ENCODE data around the gene TMEM30B. TPM values are rescaled to one million over a fixed set of nuclear protein-coding genes. Genes with fewer than 3 reads are reported as not detected.
"Not testable (repeated sequence)": the region's sequence is repeated elsewhere in the genome, so short reads cannot be mapped to it uniquely, and the experiment has no call there.

TMEM30B gene
- total and polyA plus RNA-seq, 2 experiments from 2014 or later = 18.2 to 19.3 TPM

- Histone ChIP-seq H3K27ac (peak overlapping the region; percentile 51), H3K4me1 (ENCODE audit: insufficient read depth) (peaks cover 6% of the 10 kb centered on the region), H3K9me3 (ENCODE audit: low read depth) (no peaks in the 10 kb centered on the region), H3K4me3 (peak overlapping the region; percentile 83), H3K36me3 (replicated peaks; ENCODE audit: insufficient read depth, low read depth) (no peaks in the 10 kb centered on the region), H3K27me3 (peaks cover 26% of the 10 kb centered on the region), H2AFZ (peak overlapping the region; percentile 98), H3K9me2 (replicated peaks; ENCODE audit: insufficient read depth) (no peaks in the 10 kb centered on the region), H4K20me1 (ENCODE audit: insufficient read depth, poor library complexity, severe bottlenecking) (no peaks in the 10 kb centered on the region), H3K4me2 (peak overlapping the region; percentile 97), H3K79me2 (no peaks in the 10 kb centered on the region)
- peak; percentile 61 for DNase-seq (ENCODE audit: low spot score)
- WGBS (ENCODE audit: low lambda C conversion rate, missing lambda C conversion rate) = 5% methylated on average over 61 of the region's 63 CpGs
- TF ChIP-seq CTCF (IDR thresholded peaks at IDR 0.05; ENCODE audit: poor library complexity) (no peak), EZH2phosphoT487 (IDR thresholded peaks at IDR 0.05; ENCODE audit: low read depth, severe bottlenecking, unreplicated experiment) (no peak), EZH2 (IDR thresholded peaks at IDR 0.05; ENCODE audit: borderline replicate concordance) (no peak)
Observed at GRCh38 chr14:61322011-61322798, 41.1 kb upstream of the TMEM30B start.

- H2AFZ ChIP-seq = peak within 1 kb of the TSS; percentile 98
- WGBS (ENCODE audit: low lambda C conversion rate, missing lambda C conversion rate) = under 1% methylated on average over 47 of the region's 66 CpGs
- H3K79me2 ChIP-seq = no peaks in the 10 kb centered on the region
- no peaks in the 10 kb centered on the region for H4K20me1 ChIP-seq (ENCODE audit: insufficient read depth, poor library complexity, severe bottlenecking)
- peak within 1 kb of the TSS; percentile 83 for H3K4me3 ChIP-seq
- TF ChIP-seq EZH2 (IDR thresholded peaks at IDR 0.05; ENCODE audit: borderline replicate concordance) (no peak), EZH2phosphoT487 (IDR thresholded peaks at IDR 0.05; ENCODE audit: low read depth, severe bottlenecking, unreplicated experiment) (no peak), CTCF (IDR thresholded peaks at IDR 0.05; ENCODE audit: poor library complexity) (no peak)
- peak within 1 kb of the TSS; percentile 97 for H3K4me2 ChIP-seq
- peaks cover 26% of the 10 kb centered on the region for H3K27me3 ChIP-seq
- no peaks in the 10 kb centered on the region for H3K9me3 ChIP-seq (ENCODE audit: low read depth)
- H3K27ac ChIP-seq = peak within 1 kb of the TSS; percentile 51
- peaks cover 6% of the 10 kb centered on the region for H3K4me1 ChIP-seq (ENCODE audit: insufficient read depth)
- H3K36me3 ChIP-seq (replicated peaks; ENCODE audit: insufficient read depth, low read depth) = no peaks in the 10 kb centered on the region
- DNase-seq (ENCODE audit: low spot score) = peak; percentile 80
- H3K9me2 ChIP-seq (replicated peaks; ENCODE audit: insufficient read depth) = no peaks in the 10 kb centered on the region
Observed at GRCh38 chr14:61321385-61322010, 40.4 kb upstream of the TMEM30B start, which contains the start of gene PRKCH. TSS of gene PRKCH (plus strand) at chr14:61321579. CDS start at chr14:61322102, 523 bp downstream.

- peak; percentile 10 for DNase-seq (ENCODE audit: low spot score)
- H3K27ac ChIP-seq = peak overlapping the region; percentile 51
- H3K79me2 ChIP-seq = no peaks in the 10 kb centered on the region
Observed at GRCh38 chr14:61320806-61321384, 39.8 kb upstream of the TMEM30B start.

GRCh38 chr14:61320170-61320569, 39.0 kb upstream of the TMEM30B start:
- not testable (repeated sequence) for H3K27ac ChIP-seq; H2AFZ ChIP-seq; H3K79me2 ChIP-seq; H3K9me3 ChIP-seq (ENCODE audit: low read depth); H3K4me2 ChIP-seq; DNase-seq (ENCODE audit: low spot score); H4K20me1 ChIP-seq (ENCODE audit: insufficient read depth, poor library complexity, severe bottlenecking); H3K4me3 ChIP-seq; H3K36me3 ChIP-seq (replicated peaks; ENCODE audit: insufficient read depth, low read depth); H3K4me1 ChIP-seq (ENCODE audit: insufficient read depth); H3K9me2 ChIP-seq (replicated peaks; ENCODE audit: insufficient read depth)
- peaks cover 26% of the 10 kb centered on the region for H3K27me3 ChIP-seq
- 88% methylated on average over 16 of the region's 16 CpGs for WGBS (ENCODE audit: low lambda C conversion rate, missing lambda C conversion rate)

More at GRCh38 chr14:61320806-61321384, 39.8 kb upstream of the TMEM30B start:
- Histone ChIP-seq H3K4me2 (peak overlapping the region; percentile 97), H2AFZ (peak overlapping the region; percentile 98), H3K27me3 (peaks cover 26% of the 10 kb centered on the region), H3K9me3 (ENCODE audit: low read depth) (no peaks in the 10 kb centered on the region), H3K9me2 (replicated peaks; ENCODE audit: insufficient read depth) (no peaks in the 10 kb centered on the region), H3K4me1 (ENCODE audit: insufficient read depth) (peaks cover 6% of the 10 kb centered on the region), H3K4me3 (peak overlapping the region; percentile 83), H4K20me1 (ENCODE audit: insufficient read depth, poor library complexity, severe bottlenecking) (no peaks in the 10 kb centered on the region), H3K36me3 (replicated peaks; ENCODE audit: insufficient read depth, low read depth) (no peaks in the 10 kb centered on the region)
- WGBS (ENCODE audit: low lambda C conversion rate, missing lambda C conversion rate) = 40% methylated on average over 25 of the region's 29 CpGs
- TF ChIP-seq EZH2phosphoT487 (IDR thresholded peaks at IDR 0.05; ENCODE audit: low read depth, severe bottlenecking, unreplicated experiment) (no peak), CTCF (IDR thresholded peaks at IDR 0.05; ENCODE audit: poor library complexity) (no peak), EZH2 (IDR thresholded peaks at IDR 0.05; ENCODE audit: borderline replicate concordance) (no peak)

Data from hepatocyte (in vitro differentiated cells).